ENCODE data around the gene NME7.

Gene NME7

DNA sequence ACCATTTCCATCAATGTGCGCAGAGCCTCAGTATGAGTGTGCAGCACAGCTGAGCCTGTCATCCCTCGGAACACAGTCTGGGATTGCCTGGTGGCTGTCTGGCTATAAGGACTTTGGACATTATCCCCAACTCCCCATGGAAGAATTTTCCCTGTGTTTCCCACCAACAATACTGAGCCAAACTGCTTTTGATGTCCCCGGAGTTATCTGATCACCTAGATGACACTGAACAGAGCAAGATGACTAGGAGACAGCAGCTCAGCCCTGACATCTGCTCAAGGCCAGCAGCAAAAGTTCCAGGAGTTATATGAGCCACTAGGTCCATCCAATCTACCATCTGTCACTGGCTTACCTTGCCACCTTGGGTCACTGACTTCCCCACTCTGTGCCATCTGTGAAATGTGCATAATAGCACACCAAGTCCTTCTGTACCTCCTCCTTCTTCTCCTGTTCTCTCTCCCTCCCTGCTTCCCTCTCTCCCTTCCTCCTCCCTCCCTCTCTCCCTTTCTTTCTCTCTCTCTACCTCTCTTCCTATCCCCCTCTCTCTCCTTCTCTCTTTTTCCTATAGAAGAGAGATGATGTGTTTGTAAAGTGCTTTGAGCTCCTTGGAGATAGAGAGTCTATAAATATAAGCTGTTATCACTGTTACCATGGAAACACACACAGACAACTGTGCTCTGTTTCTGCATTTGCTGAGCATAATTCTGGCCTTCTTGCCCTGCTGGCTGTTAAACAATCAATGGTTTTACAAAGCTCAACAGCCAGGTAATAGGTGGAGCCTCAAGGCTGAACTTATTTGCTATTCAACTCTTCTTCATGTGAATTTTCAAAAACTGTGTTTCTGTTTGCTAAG lies 280.8 kb downstream of the NME7 start:
- DNase-seq (ENCODE audit: low spot score), result no peak
- in situ Hi-C loops (cut with MboI; ENCODE audit: low pct_unique_long_range_greater_than_20kb, low sequenced_read_pairs, unreplicated experiment), result no loop called here
- TF ChIP-seq, protein P1, sequence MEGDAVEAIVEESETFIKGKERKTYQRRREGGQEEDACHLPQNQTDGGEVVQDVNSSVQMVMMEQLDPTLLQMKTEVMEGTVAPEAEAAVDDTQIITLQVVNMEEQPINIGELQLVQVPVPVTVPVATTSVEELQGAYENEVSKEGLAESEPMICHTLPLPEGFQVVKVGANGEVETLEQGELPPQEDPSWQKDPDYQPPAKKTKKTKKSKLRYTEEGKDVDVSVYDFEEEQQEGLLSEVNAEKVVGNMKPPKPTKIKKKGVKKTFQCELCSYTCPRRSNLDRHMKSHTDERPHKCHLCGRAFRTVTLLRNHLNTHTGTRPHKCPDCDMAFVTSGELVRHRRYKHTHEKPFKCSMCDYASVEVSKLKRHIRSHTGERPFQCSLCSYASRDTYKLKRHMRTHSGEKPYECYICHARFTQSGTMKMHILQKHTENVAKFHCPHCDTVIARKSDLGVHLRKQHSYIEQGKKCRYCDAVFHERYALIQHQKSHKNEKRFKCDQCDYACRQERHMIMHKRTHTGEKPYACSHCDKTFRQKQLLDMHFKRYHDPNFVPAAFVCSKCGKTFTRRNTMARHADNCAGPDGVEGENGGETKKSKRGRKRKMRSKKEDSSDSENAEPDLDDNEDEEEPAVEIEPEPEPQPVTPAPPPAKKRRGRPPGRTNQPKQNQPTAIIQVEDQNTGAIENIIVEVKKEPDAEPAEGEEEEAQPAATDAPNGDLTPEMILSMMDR (IDR thresholded peaks at IDR 0.05; ENCODE audit: extremely low read depth, insufficient read depth, missing control alignments), result no peak

DNA sequence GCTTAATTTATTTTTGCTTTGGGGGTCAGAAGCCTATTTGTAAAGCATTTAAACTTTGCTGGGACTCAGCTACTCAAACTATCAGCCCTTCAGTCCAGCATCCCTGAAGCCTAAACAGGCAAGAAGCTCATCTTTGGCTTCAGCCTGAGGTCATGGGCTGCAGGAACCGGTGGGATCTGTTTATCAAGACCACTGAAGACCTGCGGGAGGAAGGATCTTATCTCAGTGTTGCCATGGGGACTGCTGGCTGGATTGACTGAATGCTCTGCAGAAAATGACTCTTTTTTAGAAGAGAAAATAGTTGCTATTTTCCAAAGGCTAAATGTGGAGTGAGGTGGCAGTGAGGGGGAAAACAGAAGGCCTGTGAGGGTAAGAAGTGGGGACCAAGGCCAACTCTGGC lies 281.7 kb downstream of the NME7 start:
- no peak for DNase-seq (ENCODE audit: low spot score)
- TF ChIP-seq, protein P1 (IDR thresholded peaks at IDR 0.05; ENCODE audit: extremely low read depth, insufficient read depth, missing control alignments), result no peak
- in situ Hi-C loops (cut with MboI; ENCODE audit: low pct_unique_long_range_greater_than_20kb, low sequenced_read_pairs, unreplicated experiment), result no loop called here
